ENCODE results near the gene TXNDC2. TPM values are rescaled to one million over a fixed set of nuclear protein-coding genes. Genes with fewer than 3 reads are reported as not detected.

The TXNDC2 gene
- total RNA-seq, 1 experiment from 2014 or later = not detected

GRCh38 chr18:9868857-9869714, 16.7 kb upstream of the TXNDC2 start:
- Histone ChIP-seq H3K4me3 (ENCODE audit: insufficient read depth, low read depth, low read length) (no peak overlapping the region), H3K36me3 (replicated peaks; ENCODE audit: control insufficient read depth, insufficient read depth, low read length) (no peaks in the 10 kb centered on the region), H3K27me3 (ENCODE audit: control insufficient read depth, insufficient read depth, low read length) (no peaks in the 10 kb centered on the region)
- DNase-seq = peak; percentile 53

DNA sequence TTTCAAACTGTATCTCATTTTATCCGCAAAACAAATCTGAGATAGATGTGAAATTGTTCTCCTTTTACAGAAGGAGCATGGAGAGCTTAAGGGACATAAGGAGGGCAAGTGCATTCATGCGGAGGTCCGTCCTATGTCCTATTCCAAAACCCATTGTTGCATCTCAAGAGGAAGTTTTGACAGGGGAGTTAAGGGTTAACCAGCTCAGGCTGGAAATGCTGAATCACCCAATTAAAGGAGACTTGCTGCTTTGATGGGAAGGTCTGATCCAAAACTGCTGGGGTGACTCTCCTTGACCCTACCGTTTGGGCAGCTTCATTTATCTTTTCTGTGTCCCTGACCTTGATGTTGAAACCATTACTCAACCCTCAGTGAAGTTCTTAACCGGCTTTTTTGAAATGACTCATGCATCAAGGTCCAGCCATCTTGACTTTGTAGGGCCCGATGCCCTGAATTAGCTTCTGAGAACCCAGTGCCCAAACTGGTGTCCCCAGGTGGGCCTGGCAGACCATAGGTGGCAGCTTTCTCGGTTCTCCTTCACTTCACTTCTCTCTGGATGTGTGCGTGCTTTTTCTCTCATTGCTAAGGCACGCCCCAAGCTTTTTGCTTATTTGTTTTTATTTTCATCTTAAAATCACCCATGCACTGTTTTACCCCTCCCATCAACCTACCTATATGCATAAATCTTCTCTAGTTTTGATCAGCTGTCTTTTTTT, 15.9 kb upstream of the TXNDC2 start:
- DNase-seq = peak; percentile 42
- Histone ChIP-seq H3K36me3 (replicated peaks; ENCODE audit: control insufficient read depth, insufficient read depth, low read length) (no peaks in the 10 kb centered on the region), H3K27me3 (ENCODE audit: control insufficient read depth, insufficient read depth, low read length) (no peaks in the 10 kb centered on the region), H3K4me3 (ENCODE audit: insufficient read depth, low read depth, low read length) (no peak overlapping the region)

- Histone ChIP-seq H3K4me3 (ENCODE audit: insufficient read depth, low read depth, low read length) (no peak overlapping the region), H3K36me3 (replicated peaks; ENCODE audit: control insufficient read depth, insufficient read depth, low read length) (no peaks in the 10 kb centered on the region), H3K27me3 (ENCODE audit: control insufficient read depth, insufficient read depth, low read length) (no peaks in the 10 kb centered on the region)
- DNase-seq = no peak
Measured at GRCh38 chr18:9870431-9871008, 15.3 kb upstream of the TXNDC2 start.

DNA sequence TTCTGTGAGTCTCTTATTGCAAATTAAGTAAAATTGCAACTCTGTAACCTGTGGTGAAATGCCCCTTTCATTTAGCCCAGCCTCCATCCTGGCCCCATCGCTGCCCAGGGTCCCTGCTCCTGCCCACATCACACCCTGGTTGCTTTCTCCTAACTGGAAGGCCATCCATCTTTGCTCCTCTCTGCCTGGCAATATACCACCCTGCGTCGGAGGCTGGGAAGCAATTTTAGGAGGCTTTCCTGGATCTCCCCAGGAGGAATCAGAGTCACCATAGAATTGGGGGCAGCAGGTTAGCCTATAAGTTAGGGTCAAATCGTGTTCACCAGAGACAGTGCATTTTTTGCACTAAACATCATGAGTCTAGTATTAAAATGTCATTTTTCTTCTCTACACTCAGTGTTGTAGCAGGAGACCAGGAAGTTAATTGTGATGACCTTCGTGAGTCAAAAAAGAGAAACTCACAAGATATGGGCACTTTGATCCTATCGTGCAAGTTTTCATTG, 14.5 kb upstream of the TXNDC2 start:
- no peak for DNase-seq
- H3K27me3 ChIP-seq (ENCODE audit: control insufficient read depth, insufficient read depth, low read length) = no peaks in the 10 kb centered on the region
- H3K36me3 ChIP-seq (replicated peaks; ENCODE audit: control insufficient read depth, insufficient read depth, low read length) = no peaks in the 10 kb centered on the region
- H3K4me3 ChIP-seq (ENCODE audit: insufficient read depth, low read depth, low read length) = no peak overlapping the region

DNA sequence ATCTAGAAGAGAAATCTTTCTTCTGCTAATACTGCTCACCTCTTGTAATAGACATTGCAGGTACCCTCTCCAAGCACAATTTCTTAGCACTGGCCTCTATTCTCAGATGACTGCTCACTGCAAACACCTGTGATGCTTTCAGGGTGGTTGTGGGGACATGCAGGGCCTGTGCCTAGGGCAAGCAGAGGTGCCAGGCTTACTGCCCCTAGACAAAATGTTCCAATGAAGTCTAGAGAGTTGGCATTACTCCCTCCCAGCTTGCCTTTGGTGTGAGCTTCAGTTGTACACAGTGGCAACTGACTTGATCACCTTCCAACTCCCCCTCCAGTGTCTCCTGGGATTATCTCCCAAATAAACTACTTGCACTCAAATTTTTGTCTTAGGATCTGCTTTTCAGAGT, 12.9 kb upstream of the TXNDC2 start:
- no peak for DNase-seq
- H3K27me3 ChIP-seq (ENCODE audit: control insufficient read depth, insufficient read depth, low read length) = no peaks in the 10 kb centered on the region
- H3K4me3 ChIP-seq (ENCODE audit: insufficient read depth, low read depth, low read length) = no peak overlapping the region
- no peaks in the 10 kb centered on the region for H3K36me3 ChIP-seq (replicated peaks; ENCODE audit: control insufficient read depth, insufficient read depth, low read length)

GRCh38 chr18:9874728-9875127, 11.0 kb upstream of the TXNDC2 start:
- DNase-seq = no peak
- Histone ChIP-seq H3K4me3 (ENCODE audit: insufficient read depth, low read depth, low read length) (no peak overlapping the region), H3K27me3 (ENCODE audit: control insufficient read depth, insufficient read depth, low read length) (no peaks in the 10 kb centered on the region), H3K36me3 (replicated peaks; ENCODE audit: control insufficient read depth, insufficient read depth, low read length) (no peaks in the 10 kb centered on the region)

DNA sequence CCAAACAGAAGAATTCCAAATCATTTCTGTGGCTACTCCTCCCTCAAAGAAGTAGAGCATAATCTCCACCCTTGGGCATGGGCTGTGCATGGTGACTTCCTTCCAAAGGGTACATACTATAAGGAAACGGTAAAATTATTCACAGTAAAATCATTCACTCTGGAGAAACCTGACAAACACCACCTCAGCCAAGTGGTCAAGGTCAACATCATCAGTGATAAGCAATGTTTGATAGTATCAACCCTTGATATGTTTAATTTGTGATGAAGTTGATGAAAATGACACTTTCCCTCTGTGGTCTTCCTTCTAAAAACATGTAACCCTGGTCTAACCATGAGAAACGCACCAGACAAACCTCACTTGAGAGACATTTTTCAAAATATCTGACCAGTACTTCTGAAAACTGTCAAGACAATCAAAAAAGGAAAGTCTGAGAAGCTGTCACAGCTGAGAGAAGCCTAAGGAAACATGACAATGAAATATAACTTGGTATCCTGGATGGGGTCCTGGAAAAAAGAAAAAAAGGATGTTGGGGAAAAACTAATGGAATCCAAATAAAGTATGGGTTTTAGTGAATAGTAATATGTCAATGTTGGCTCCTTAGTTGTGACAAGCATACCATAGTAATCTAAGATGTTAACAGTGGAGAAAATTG, 9.4 kb upstream of the TXNDC2 start:
- Histone ChIP-seq H3K27me3 (ENCODE audit: control insufficient read depth, insufficient read depth, low read length) (no peaks in the 10 kb centered on the region), H3K36me3 (replicated peaks; ENCODE audit: control insufficient read depth, insufficient read depth, low read length) (no peaks in the 10 kb centered on the region), H3K4me3 (ENCODE audit: insufficient read depth, low read depth, low read length) (no peak overlapping the region)
- no peak for DNase-seq

DNA sequence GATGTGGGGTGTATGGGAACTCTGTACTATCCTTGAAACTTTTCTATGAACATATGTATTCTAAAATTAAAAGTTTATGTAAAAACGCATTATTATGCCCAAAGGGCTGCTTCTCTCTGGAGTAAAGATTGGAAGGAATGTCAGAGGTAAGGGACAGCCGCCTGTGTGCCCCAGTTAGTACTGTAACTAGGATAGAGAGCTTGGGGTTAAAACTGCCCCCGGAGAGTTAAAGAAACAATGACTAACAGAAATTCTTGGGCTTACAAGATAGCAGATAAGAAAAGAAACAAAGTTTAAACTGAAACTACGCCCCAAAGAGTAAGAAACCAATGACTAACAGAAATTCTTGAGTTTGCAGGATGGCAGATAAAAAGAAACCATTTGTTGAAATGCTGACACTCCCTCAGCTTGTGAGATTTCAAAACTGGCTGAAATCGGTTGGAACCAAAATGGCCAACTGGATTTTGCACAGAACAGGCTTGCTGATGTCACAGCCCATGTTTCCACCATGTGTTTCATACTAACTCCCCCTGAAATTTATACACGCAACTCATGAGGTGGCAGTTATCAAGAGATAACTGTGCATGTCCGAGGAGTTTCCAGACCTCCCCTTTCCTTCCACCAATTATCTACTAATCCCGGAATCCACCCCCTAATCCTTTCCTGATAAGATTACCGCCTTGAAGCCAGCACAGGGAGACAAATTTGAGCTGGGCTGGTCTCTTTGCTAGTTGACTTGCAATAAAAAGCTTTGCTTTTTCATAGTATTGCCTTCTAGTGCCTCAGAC, 8.7 kb upstream of the TXNDC2 start:
- Histone ChIP-seq H3K27me3 (ENCODE audit: control insufficient read depth, insufficient read depth, low read length) (no peaks in the 10 kb centered on the region), H3K36me3 (replicated peaks; ENCODE audit: control insufficient read depth, insufficient read depth, low read length) (no peaks in the 10 kb centered on the region), H3K4me3 (ENCODE audit: insufficient read depth, low read depth, low read length) (no peak overlapping the region)
- DNase-seq = no peak

DNA sequence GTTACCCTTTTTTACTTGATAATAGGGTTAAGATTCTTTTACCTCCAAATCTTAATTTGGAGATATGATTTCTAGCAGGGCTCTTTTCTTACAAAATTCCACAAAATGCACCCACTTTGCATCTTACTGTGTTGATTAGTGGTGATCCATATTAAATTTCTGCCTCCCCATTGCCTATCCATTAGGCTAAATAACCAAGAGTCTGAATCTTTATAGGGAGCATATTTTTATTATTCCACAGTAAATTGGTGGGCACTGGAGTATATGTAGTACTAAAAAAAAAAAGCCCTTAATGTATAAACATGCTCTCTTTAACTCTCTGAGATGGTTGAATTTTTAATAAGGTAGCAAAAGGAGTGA, 8.1 kb upstream of the TXNDC2 start:
- Histone ChIP-seq H3K36me3 (replicated peaks; ENCODE audit: control insufficient read depth, insufficient read depth, low read length) (no peaks in the 10 kb centered on the region), H3K27me3 (ENCODE audit: control insufficient read depth, insufficient read depth, low read length) (no peaks in the 10 kb centered on the region), H3K4me3 (ENCODE audit: insufficient read depth, low read depth, low read length) (no peak overlapping the region)
- DNase-seq = no peak

GRCh38 chr18:9878095-9878494, 7.7 kb upstream of the TXNDC2 start:
- Histone ChIP-seq H3K4me3 (ENCODE audit: insufficient read depth, low read depth, low read length) (no peak overlapping the region), H3K27me3 (ENCODE audit: control insufficient read depth, insufficient read depth, low read length) (no peaks in the 10 kb centered on the region), H3K36me3 (replicated peaks; ENCODE audit: control insufficient read depth, insufficient read depth, low read length) (no peaks in the 10 kb centered on the region)
- no peak for DNase-seq

DNA sequence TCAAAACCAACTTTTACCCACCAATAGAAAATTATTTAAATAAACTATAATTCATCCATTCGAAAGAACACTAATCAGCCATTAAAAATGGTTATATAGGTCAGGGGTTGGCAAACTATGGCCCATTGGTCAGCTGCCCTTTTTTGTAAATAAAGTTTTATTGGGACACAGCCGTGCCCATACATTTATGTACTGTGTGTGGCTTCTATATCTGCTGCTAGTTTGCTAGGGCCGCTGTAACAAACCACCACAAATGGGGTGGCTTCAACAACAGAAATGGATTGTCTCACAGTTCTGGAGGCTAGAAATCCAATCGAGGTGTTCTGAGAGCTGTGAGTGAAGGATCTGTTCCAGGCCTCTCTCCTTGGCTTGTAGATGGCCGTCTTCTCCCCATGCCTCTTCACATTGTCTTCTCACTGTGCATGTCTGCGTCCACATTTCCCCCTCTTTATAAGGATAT, 7.0 kb upstream of the TXNDC2 start:
- DNase-seq = no peak
- no peaks in the 10 kb centered on the region for H3K36me3 ChIP-seq (replicated peaks; ENCODE audit: control insufficient read depth, insufficient read depth, low read length)
- H3K4me3 ChIP-seq (ENCODE audit: insufficient read depth, low read depth, low read length) = no peak overlapping the region
- H3K27me3 ChIP-seq (ENCODE audit: control insufficient read depth, insufficient read depth, low read length) = no peaks in the 10 kb centered on the region

- no peaks in the 10 kb centered on the region for H3K27me3 ChIP-seq (ENCODE audit: control insufficient read depth, insufficient read depth, low read length)
- no peak overlapping the region for H3K4me3 ChIP-seq (ENCODE audit: insufficient read depth, low read depth, low read length)
- H3K36me3 ChIP-seq (replicated peaks; ENCODE audit: control insufficient read depth, insufficient read depth, low read length) = no peaks in the 10 kb centered on the region
Measured at GRCh38 chr18:9884090-9884489, 1.7 kb upstream of the TXNDC2 start.

GRCh38 chr18:9884532-9885140, 1.1 kb upstream of the TXNDC2 start:
- Histone ChIP-seq H3K36me3 (replicated peaks; ENCODE audit: control insufficient read depth, insufficient read depth, low read length) (no peaks in the 10 kb centered on the region), H3K27me3 (ENCODE audit: control insufficient read depth, insufficient read depth, low read length) (no peaks in the 10 kb centered on the region), H3K4me3 (ENCODE audit: insufficient read depth, low read depth, low read length) (no peak overlapping the region)
- no peak for DNase-seq

More at GRCh38 chr18:9884090-9884489, 1.7 kb upstream of the TXNDC2 start:
- no peak for DNase-seq
